T-cell (primary cell): ENCODE data around the gene RPS17. TPM values are rescaled to one million over a fixed set of nuclear protein-coding genes. Genes with fewer than 3 reads are reported as not detected.

ENCODE experiments used
- ATAC-seq, 4 experiments: fragments of 200-7000 bp in 3 of 4; fragments of 150-1000 bp in 1 of 4; cut with Tn5 transposase; replicated peaks in 1 of 4; 1 replicate in 3 of 4; 2 replicates in 1 of 4; pipeline ENCODE4 v1.10.0; 2021; ENCODE audit warnings: moderate library complexity in 3 of 4, mild to moderate bottlenecking in 2 of 4, moderate number of reproducible peaks in 1 of 4
- CTCF ChIA-PET, 2 donors: fragments of 300-600 bp; sonication (Branson Sonifier 250); formaldehyde crosslinking; loops; one replicate each; lab custom pipeline; 2022; ENCODE audit warnings: antibody characterized with exemption in 2 of 2; lab: Charles Lee
- POLR2A ChIA-PET, 2 donors: fragments of 300-600 bp; sonication (Branson Sonifier 250); formaldehyde crosslinking; loops; one replicate each; lab custom pipeline; 2022; ENCODE audit warnings: antibody characterized with exemption in 2 of 2; lab: Charles Lee
- DNase-seq, 35 experiments: peaks; one replicate each; pipeline versions ENCODE4 v3.0.0 to v3.0.0-alpha.2; 2013 to 2023
- H3K27ac ChIP-seq: one replicate; pipeline ENCODE4 v1.5.1; 2013; ENCODE audit warnings: low read length
- H3K27me3 ChIP-seq, 2 experiments: replicated peaks in 1 of 2; 1 replicate in 1 of 2; 2 replicates in 1 of 2; pipeline versions ENCODE4 v1.6.1 to v1.7.0; 2013; ENCODE audit warnings: low read length in 1 of 2, mixed read lengths in 1 of 2; ENCODE audit not compliant: control insufficient read depth in 2 of 2, insufficient read depth in 2 of 2; ENCODE audit errors: extremely low read depth in 1 of 2
- H3K36me3 ChIP-seq, 2 donors: 1 replicate in 1 of 2; 2 replicates in 1 of 2; pipeline versions ENCODE4 v1.6.1 to v1.7.0; 2013; ENCODE audit warnings: low read length in 1 of 2; ENCODE audit not compliant: control insufficient read depth in 2 of 2, insufficient read depth in 1 of 2; ENCODE audit errors: extremely low read depth in 1 of 2
- H3K4me1 ChIP-seq, 2 experiments: 1 replicate in 1 of 2; 2 replicates in 1 of 2; pipeline versions ENCODE4 v1.6.1 to v1.7.0; 2013; ENCODE audit warnings: low read length in 2 of 2, mixed read lengths in 1 of 2; ENCODE audit not compliant: insufficient read depth in 2 of 2, control insufficient read depth in 1 of 2; ENCODE audit errors: extremely low read depth in 1 of 2
- H3K4me3 ChIP-seq, 2 donors: 1 replicate in 1 of 2; 2 replicates in 1 of 2; pipeline versions ENCODE4 v1.5.1 to v1.7.0; 2013; ENCODE audit warnings: mild to moderate bottlenecking in 2 of 2, low read length in 1 of 2, moderate library complexity in 1 of 2; ENCODE audit not compliant: control insufficient read depth in 1 of 2; ENCODE audit errors: extremely low read depth in 1 of 2
- H3K9me3 ChIP-seq: 2 replicates; pipeline ENCODE4 v1.7.0; 2013
- H3K27ac Mint-ChIP-seq, 2 donors: one replicate each; pipeline ENCODE4 v1.8.0; 2020 to 2021; ENCODE audit warnings: mild to moderate bottlenecking in 2 of 2, mixed read lengths in 2 of 2
- H3K27me3 Mint-ChIP-seq, 2 donors: one replicate each; pipeline ENCODE4 v1.8.0; 2021 to 2022; ENCODE audit warnings: mixed read lengths in 2 of 2
- H3K36me3 Mint-ChIP-seq: one replicate; pipeline ENCODE4 v1.8.0; 2021; ENCODE audit warnings: mixed read lengths
- H3K4me1 Mint-ChIP-seq, 3 donors: one replicate each; pipeline ENCODE4 v1.8.0; 2020 to 2022; ENCODE audit warnings: mixed read lengths in 3 of 3, mild to moderate bottlenecking in 1 of 3
- H3K4me3 Mint-ChIP-seq, 3 donors: one replicate each; pipeline ENCODE4 v1.8.0; 2020 to 2022; ENCODE audit warnings: mild to moderate bottlenecking in 3 of 3, mixed read lengths in 3 of 3, moderate library complexity in 3 of 3
- H3K9me3 Mint-ChIP-seq, 3 donors: one replicate each; pipeline ENCODE4 v1.8.0; 2020 to 2022; ENCODE audit warnings: mixed read lengths in 3 of 3
- WGBS: methylation state at CpG from one replicate; pipeline ENCODE4 v1.1.5; 2013; ENCODE audit warnings: missing lambda C conversion rate; ENCODE audit not compliant: insufficient coverage; 5-methylcytosine and 5-hydroxymethylcytosine counted together
- total RNA-seq, 35 experiments: library from RNA in 6 of 35; stranded (reverse) in 6 of 35; fragments of 120-200 nt in 1 of 35; gene quantifications; one replicate each; pipeline versions ENCODE4 v1.2.1 to v1.2.4 and lab custom pipeline; 2013 to 2026

Gene RPS17
- total RNA-seq, 5 donors from 2014 or later (not counting 1 experiment from before 2014, with no cell fraction given) = 2,045 to 2,777 (median 2,292) TPM

DNA sequence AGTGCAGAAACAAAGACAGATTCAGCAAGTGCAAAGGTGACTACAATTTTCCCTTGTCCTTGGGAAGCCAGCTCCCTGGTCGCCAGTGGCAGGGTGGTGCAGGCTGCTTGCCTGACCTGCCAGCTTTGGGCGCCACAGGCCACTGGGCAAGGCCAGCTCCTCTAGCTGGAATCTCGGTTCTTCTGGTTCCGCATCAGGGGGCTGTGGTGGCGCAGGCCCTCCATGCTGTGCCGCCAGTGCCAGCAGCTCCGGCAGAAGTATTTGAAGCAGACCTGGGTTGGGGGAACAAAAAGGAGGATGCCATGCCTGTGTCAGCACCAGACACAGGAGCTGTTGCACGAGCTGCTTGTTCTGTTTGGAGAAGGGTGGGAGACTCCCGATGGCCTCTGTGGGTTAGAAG lies 4.2 kb upstream of the RPS17 start:
- CTCF ChIA-PET = no interaction called here
- no peaks in the 10 kb centered on the region for H3K9me3 Mint-ChIP-seq

DNA sequence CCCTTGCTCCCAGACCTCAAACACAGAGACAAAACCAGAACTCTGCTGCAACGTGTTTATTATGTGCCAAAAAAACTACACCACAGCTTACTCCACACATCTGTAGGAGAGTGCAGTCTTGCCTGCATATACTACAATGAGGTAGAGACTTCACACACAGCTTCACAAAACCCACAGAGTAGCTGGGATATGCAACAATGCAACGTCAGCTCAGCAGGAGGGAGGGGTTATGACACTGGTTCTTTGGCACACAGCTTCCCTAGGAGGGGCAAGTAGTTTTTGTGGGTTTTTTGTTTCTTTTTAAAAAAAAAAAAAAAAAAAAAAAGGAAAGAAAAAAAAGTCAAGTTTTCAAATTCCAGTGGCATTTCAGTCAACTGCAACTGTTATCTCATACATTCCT lies 2.9 kb upstream of the RPS17 start:
- WGBS = no CpG with 5 or more reads among the region's 2 CpGs
- H3K36me3 ChIP-seq = peaks cover 0 to 8% of the 10 kb centered on the region in 2 donors
- Mint-ChIP-seq H3K4me3 (peak overlapping the region in 1 of 3 donors; percentile 17), H3K9me3 (no peaks in the 10 kb centered on the region), H3K27ac (no peak overlapping the region), H3K4me1 (peaks cover 20 to 24% (median 22%) of the 10 kb centered on the region in 3 donors), H3K36me3 (peaks cover 14% of the 10 kb centered on the region), H3K27me3 (no peaks in the 10 kb centered on the region)
- ChIA-PET CTCF (interaction anchor here (0.6 to 0.9 kb wide), 3 partner anchors 12 to 1065 kb away, joined by 3 to 10 read pairs (median 3); no protein-coding TSS in a partner anchor), POLR2A (no interaction called here)
- H3K27me3 ChIP-seq = peaks cover 0 to 10% of the 10 kb centered on the region in 2 experiments
- no peak for ATAC-seq
- no peaks in the 10 kb centered on the region for H3K9me3 ChIP-seq
- peak in 5 of 35 experiments; percentile 12 to 34 (median 18) for DNase-seq
- H3K27ac ChIP-seq = no peak overlapping the region
- H3K4me3 ChIP-seq = no peak overlapping the region
- peaks cover 2 to 25% of the 10 kb centered on the region in 2 experiments for H3K4me1 ChIP-seq

More for the DNA sequence above, 4.2 kb upstream of the RPS17 start:
- Histone ChIP-seq H3K4me3 (no peak overlapping the region), H3K36me3 (no peaks in the 10 kb centered on the region), H3K4me1 (peaks cover 2 to 14% of the 10 kb centered on the region in 2 experiments), H3K9me3 (no peaks in the 10 kb centered on the region), H3K27me3 (peaks cover 3 to 10% of the 10 kb centered on the region in 2 experiments), H3K27ac (no peak overlapping the region)
- WGBS = 92% methylated on average over 7 of the region's 9 CpGs
- POLR2A ChIA-PET = no interaction called here
- Mint-ChIP-seq H3K27me3 (no peaks in the 10 kb centered on the region), H3K36me3 (peaks cover 4% of the 10 kb centered on the region), H3K4me1 (peaks cover 8 to 11% (median 11%) of the 10 kb centered on the region in 3 donors), H3K27ac (no peak overlapping the region), H3K4me3 (no peak overlapping the region)
- no peak for ATAC-seq
- no peak for DNase-seq

GRCh38 chr15:82540984-82541431 lies 751 bp upstream of the RPS17 start:
- no peak for ATAC-seq
- peak overlapping the region; percentile 90 to 95 (median 93) for H3K4me3 Mint-ChIP-seq

GRCh38 chr15:82539691-82540054 lies 584 bp downstream of the RPS17 start:
- Histone ChIP-seq H3K27ac (peak overlapping the region; percentile 77), H3K27me3 (peaks cover 0 to 5% of the 10 kb centered on the region in 2 experiments), H3K9me3 (no peaks in the 10 kb centered on the region), H3K4me1 (peaks cover 2 to 25% of the 10 kb centered on the region in 2 experiments), H3K36me3 (peaks cover 6 to 35% of the 10 kb centered on the region in 2 donors), H3K4me3 (peak overlapping the region; percentile 68 to 81)
- peak overlapping the region; percentile 90 to 95 (median 93) for H3K4me3 Mint-ChIP-seq
- under 1% methylated on average over 22 of the region's 23 CpGs for WGBS
- H3K27me3 Mint-ChIP-seq = no peaks in the 10 kb centered on the region
- POLR2A ChIA-PET = interaction anchor here in 1 of 2 donors (0.5 to 0.6 kb wide), 2 partner anchors 46 to 492 kb away, joined by 4 read pairs; no protein-coding TSS in a partner anchor
- peak in 13 of 35 experiments; percentile 8 to 61 (median 31) for DNase-seq
- peaks cover 35% of the 10 kb centered on the region for H3K36me3 Mint-ChIP-seq
- no peaks in the 10 kb centered on the region for H3K9me3 Mint-ChIP-seq
- CTCF ChIA-PET = interaction anchor here (0.6 to 2.4 kb wide), 4 partner anchors 9 to 1253 kb away, joined by 3 to 17 read pairs (median 6); no protein-coding TSS in a partner anchor
- H3K4me1 Mint-ChIP-seq = peaks cover 29 to 37% (median 35%) of the 10 kb centered on the region in 3 donors
- peak overlapping the region; percentile 94 to 97 for H3K27ac Mint-ChIP-seq
- peak; percentile 5 to 9 (median 8) for ATAC-seq

More at GRCh38 chr15:82540984-82541431, 751 bp upstream of the RPS17 start:
- ChIA-PET POLR2A (interaction anchor here (0.5 to 1.2 kb wide), 4 partner anchors 10 to 1541 kb away, joined by 3 to 8 read pairs (median 5); no protein-coding TSS in a partner anchor), CTCF (interaction anchor here (1.2 to 2.4 kb wide), 5 partner anchors 10 to 471 kb away, joined by 3 to 17 read pairs (median 4); partner anchors contain the start of gene RAMAC (in 1 of the 2))
- Histone ChIP-seq H3K27me3 (peaks cover 0 to 5% of the 10 kb centered on the region in 2 experiments), H3K9me3 (no peaks in the 10 kb centered on the region), H3K4me1 (peaks cover 2 to 25% of the 10 kb centered on the region in 2 experiments), H3K27ac (peak overlapping the region; percentile 85), H3K36me3 (peaks cover 6 to 29% of the 10 kb centered on the region in 2 donors), H3K4me3 (peak overlapping the region; percentile 68 to 81)
- peak overlapping the region; percentile 97 for H3K27ac Mint-ChIP-seq
- no peak for DNase-seq
- H3K36me3 Mint-ChIP-seq = peaks cover 30% of the 10 kb centered on the region
- H3K9me3 Mint-ChIP-seq = no peaks in the 10 kb centered on the region
- WGBS = 47% methylated on average over 11 of the region's 11 CpGs
- no peaks in the 10 kb centered on the region for H3K27me3 Mint-ChIP-seq
- H3K4me1 Mint-ChIP-seq = peaks cover 29 to 37% (median 35%) of the 10 kb centered on the region in 3 donors

DNA sequence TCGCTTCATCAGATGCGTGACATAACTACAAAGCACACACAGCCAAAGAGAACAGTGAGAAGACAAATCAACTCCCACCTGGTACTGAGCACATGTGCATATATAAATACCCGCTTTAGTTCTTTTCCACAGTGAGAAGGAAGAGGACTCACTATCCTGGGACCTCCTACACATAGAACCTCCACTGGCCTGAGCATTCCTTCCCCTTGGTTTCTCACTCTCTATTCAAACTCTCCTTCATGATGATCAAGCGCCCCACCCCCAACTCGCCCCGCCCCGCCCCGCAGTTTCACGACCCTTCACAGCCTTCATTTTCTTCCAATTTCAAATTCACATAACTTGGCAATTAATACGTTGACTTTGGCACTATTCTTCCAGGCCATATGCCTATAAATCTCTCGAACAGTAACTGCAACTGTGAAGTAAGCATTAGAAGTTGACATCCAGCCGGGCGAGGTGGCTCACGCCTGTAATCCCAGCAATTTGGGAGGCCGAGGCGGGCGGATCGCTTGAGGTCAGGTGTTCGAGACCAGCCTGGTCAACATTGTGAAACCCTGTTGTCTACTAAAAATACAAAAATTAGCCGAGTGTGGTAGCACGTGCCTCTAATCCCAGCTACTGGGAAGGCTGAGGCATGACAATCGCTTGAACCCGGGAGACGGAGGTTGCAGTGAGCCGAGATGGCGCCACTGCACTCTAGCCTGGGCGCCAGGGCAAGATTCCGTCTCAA lies 1.1 kb downstream of the RPS17 start:
- H3K4me1 ChIP-seq = peaks cover 2 to 25% of the 10 kb centered on the region in 2 experiments
- H3K27ac ChIP-seq = peak overlapping the region; percentile 77
- Mint-ChIP-seq H3K4me3 (peak overlapping the region; percentile 90 to 95 (median 93)), H3K9me3 (no peaks in the 10 kb centered on the region), H3K4me1 (peaks cover 29 to 37% (median 35%) of the 10 kb centered on the region in 3 donors), H3K27ac (peak overlapping the region; percentile 94 to 97), H3K27me3 (no peaks in the 10 kb centered on the region), H3K36me3 (peaks cover 41% of the 10 kb centered on the region)
- DNase-seq = no peak
- no peaks in the 10 kb centered on the region for H3K27me3 ChIP-seq
- peak overlapping the region; percentile 68 to 81 for H3K4me3 ChIP-seq
- 13% methylated on average over 20 of the region's 28 CpGs for WGBS
- ChIA-PET POLR2A (interaction anchor here (0.6 to 1.0 kb wide), 2 partner anchors 12 to 491 kb away, joined by 3 to 4 read pairs; no protein-coding TSS in a partner anchor), CTCF (interaction anchor here (0.6 to 2.4 kb wide), 4 partner anchors 8 to 336 kb away, joined by 3 to 17 read pairs (median 6); no protein-coding TSS in a partner anchor)
- H3K36me3 ChIP-seq = peaks cover 6 to 40% of the 10 kb centered on the region in 2 donors
- no peaks in the 10 kb centered on the region for H3K9me3 ChIP-seq
- no peak for ATAC-seq
